Suprapubic skin (tissue), 4 donors: ENCODE results near the gene DUOX1. TPM values are rescaled to one million over a fixed set of nuclear protein-coding genes. Genes with fewer than 3 reads are reported as not detected.

Source experiments
- DNase-seq, 2 donors: peaks; one replicate each; pipeline ENCODE4 v3.0.0-alpha.2; 2019; ENCODE audit warnings: low spot score in 2 of 2
- H3K27ac ChIP-seq: fragments of 200-600 bp; sonication (generic); one replicate; pipeline ENCODE4 v1.5.1; 2019
- H3K27me3 ChIP-seq: fragments of 200-600 bp; sonication (generic); one replicate; pipeline ENCODE4 v1.5.1; 2019
- H3K36me3 ChIP-seq: fragments of 200-600 bp; sonication (generic); one replicate; pipeline ENCODE4 v1.5.1; 2019
- H3K4me1 ChIP-seq: fragments of 200-600 bp; sonication (generic); one replicate; pipeline ENCODE4 v1.5.1; 2019
- H3K4me3 ChIP-seq: fragments of 200-600 bp; sonication (generic); one replicate; pipeline ENCODE4 v1.5.1; 2019; ENCODE audit warnings: mild to moderate bottlenecking
- H3K9me3 ChIP-seq: fragments of 200-600 bp; sonication (generic); one replicate; pipeline ENCODE4 v1.5.1; 2019
- CTCF ChIP-seq, 2 donors: fragments of 200-600 bp in 1 of 2; fragments of 450-650 bp in 1 of 2; sonication (generic) in 1 of 2; IDR thresholded peaks; one replicate each; pipeline ENCODE4 v1.5.1; 2016 to 2019; ENCODE audit warnings: antibody characterized with exemption in 2 of 2, mild to moderate bottlenecking in 1 of 2, moderate library complexity in 1 of 2
- EP300 ChIP-seq: sonication (generic); formaldehyde crosslinking; IDR thresholded peaks from one replicate; pipeline ENCODE4 v1.6.1; 2017; ENCODE audit warnings: antibody characterized with exemption
- POLR2A ChIP-seq, 2 donors: fragments of 450-650 bp; IDR thresholded peaks; one replicate each; pipeline ENCODE4 v1.6.1; 2017; ENCODE audit warnings: antibody characterized with exemption in 2 of 2, mild to moderate bottlenecking in 2 of 2, moderate library complexity in 2 of 2
- POLR2AphosphoS5 ChIP-seq, 3 donors: sonication (generic); formaldehyde crosslinking; IDR thresholded peaks; one replicate each; pipeline ENCODE4 v1.6.1; 2017; ENCODE audit warnings: antibody characterized with exemption in 3 of 3
- WGBS: methylation state at CpG from one replicate; pipeline ENCODE4 v1.1.5; 2018; 5-methylcytosine and 5-hydroxymethylcytosine counted together
- total RNA-seq, 4 donors: library from RNA; depleted of rRNA; stranded (reverse); fragments of >200 nt; gene quantifications; one replicate each; pipeline ENCODE4 v1.1.0, GENCODE V29; 2016

DUOX1 gene
- total RNA-seq, 4 donors from 2014 or later, result 87.2 to 246 (median 165) TPM

DNA sequence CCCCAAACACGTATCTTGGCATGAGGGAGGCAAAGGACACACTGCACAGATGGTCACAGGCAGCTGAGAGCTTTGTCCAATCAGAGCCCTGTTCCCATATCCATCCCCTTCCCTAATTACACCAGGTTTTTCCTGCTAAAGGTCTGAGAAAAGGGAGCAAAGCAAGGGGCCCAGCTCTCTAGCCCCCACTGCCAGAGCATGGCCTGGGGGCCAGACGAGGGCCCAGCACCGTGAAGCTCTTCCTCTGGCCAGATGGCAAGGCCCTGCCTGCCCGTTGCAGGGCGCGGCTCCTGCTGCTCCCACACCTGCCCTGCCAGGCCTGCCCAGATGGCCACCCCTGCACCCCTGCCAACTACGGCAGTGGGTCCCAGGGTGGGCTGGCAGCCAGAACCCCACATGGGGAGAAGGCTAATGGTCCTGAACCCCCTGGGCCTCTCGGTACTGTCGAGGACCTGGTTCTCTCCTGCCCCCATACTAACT lies 54.8 kb downstream of the DUOX1 start:
- Histone ChIP-seq H3K27ac (no peak overlapping the region), H3K4me1 (peaks cover 52% of the 10 kb centered on the region)
- 74% methylated on average over 9 of the region's 9 CpGs for WGBS

DNA sequence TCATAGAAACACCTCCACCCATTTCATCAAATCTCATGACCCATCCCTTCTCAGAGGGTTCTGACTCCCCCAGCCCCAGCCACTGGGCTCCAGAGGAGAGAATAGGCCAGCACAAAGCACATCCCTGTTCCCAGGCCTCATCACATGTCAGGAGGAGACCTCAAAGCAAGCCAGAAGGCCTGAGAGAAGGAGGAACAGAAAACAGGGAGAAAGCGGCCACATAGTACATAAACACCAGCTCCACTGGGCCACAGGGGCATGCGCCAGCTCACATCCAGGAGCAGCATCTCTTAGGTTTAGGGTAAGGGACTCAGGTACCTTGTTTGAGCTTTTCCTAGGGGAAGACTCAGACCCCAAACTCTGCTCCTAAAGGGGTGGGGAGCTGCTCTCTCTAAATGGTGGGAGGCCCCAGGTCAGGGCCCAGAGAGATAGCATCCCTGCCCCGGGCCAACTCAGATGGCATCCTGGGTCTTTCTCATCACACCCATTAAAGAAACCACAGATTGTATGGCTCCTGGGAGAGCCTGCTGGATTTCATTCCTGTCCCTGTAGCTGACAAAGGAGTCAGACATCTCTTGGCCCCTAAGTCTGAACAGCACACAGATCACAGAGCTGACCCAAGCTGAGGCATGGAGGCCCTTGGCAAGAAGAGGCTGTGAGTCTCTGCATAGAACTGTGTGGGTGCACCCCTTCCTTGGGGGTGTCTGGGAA lies 55.4 kb downstream of the DUOX1 start:
- WGBS, result 93% methylated on average over 3 of the region's 3 CpGs
- no peak for TF ChIP-seq CTCF (IDR thresholded peaks at IDR 0.05)
- TF ChIP-seq POLR2AphosphoS5 (IDR thresholded peaks at IDR 0.05), result no peak
- TF ChIP-seq POLR2A (IDR thresholded peaks at IDR 0.05), result no peak
- TF ChIP-seq EP300, result no peak
- Histone ChIP-seq H3K27ac (no peak overlapping the region), H3K27me3 (no peaks in the 10 kb centered on the region), H3K4me1 (peaks cover 48% of the 10 kb centered on the region), H3K4me3 (no peak overlapping the region), H3K9me3 (no peaks in the 10 kb centered on the region), H3K36me3 (no peaks in the 10 kb centered on the region)
- no peak for DNase-seq

More for the DNA sequence above, 54.8 kb downstream of the DUOX1 start:
- no peak for DNase-seq
- H3K27me3 ChIP-seq, result no peaks in the 10 kb centered on the region
- no peaks in the 10 kb centered on the region for H3K9me3 ChIP-seq
- no peaks in the 10 kb centered on the region for H3K36me3 ChIP-seq
- no peak overlapping the region for H3K4me3 ChIP-seq
- TF ChIP-seq EP300 (no peak), CTCF (IDR thresholded peaks at IDR 0.05) (no peak), POLR2A (IDR thresholded peaks at IDR 0.05) (no peak), POLR2AphosphoS5 (IDR thresholded peaks at IDR 0.05) (no peak)

DNA sequence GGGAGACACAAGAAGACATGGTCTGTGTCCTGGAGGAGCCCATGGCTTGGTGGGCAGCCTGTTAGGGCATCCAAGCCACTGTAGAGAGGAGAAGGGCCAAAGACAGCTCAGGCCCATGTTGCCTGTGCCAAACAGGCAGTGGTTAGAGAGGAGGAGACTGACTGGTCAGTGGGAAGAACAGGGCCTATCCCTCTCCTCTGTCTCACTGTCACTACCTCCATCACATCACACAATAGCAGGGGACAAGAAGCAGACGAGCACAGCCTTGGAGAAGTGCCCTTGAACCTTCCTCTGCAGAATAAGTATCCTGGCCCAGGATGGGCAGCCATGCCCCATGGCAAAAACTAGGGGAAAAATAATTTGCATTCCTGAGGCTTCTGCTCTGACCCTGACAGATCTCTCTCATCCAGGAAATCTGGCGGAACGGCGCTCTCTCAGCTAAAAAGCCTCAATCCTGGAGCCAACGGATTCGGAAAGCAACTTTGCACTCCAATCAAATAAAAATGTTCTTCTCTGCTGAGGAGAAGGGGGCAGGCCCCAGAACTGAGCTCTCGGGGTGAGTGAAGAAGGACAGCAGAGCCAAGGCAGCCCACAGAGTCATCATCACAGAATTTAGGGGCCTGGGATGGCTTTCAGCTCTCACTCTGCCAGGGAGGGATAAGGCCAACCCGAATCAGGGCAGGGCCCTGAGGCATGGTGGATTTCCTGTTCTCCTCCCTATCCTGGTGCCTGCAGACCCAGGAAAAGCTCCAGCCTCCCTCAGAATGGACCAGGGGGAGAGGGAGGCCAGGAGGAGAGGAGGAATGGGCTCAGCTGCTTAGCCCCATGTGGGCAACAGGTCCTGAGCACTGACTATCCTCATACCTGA lies 56.3 kb downstream of the DUOX1 start:
- Histone ChIP-seq H3K27ac (peak overlapping the region; percentile 79), H3K4me3 (peak overlapping the region; percentile 75), H3K4me1 (peaks cover 45% of the 10 kb centered on the region), H3K27me3 (no peaks in the 10 kb centered on the region), H3K36me3 (no peaks in the 10 kb centered on the region), H3K9me3 (no peaks in the 10 kb centered on the region)
- DNase-seq, result peak; percentile 62 to 79
- WGBS, result 70% methylated on average over 7 of the region's 8 CpGs
- no peak for TF ChIP-seq POLR2AphosphoS5 (IDR thresholded peaks at IDR 0.05)
- TF ChIP-seq POLR2A (IDR thresholded peaks at IDR 0.05), result no peak
- TF ChIP-seq EP300, result no peak
- TF ChIP-seq CTCF (IDR thresholded peaks at IDR 0.05), result no peak

DNA sequence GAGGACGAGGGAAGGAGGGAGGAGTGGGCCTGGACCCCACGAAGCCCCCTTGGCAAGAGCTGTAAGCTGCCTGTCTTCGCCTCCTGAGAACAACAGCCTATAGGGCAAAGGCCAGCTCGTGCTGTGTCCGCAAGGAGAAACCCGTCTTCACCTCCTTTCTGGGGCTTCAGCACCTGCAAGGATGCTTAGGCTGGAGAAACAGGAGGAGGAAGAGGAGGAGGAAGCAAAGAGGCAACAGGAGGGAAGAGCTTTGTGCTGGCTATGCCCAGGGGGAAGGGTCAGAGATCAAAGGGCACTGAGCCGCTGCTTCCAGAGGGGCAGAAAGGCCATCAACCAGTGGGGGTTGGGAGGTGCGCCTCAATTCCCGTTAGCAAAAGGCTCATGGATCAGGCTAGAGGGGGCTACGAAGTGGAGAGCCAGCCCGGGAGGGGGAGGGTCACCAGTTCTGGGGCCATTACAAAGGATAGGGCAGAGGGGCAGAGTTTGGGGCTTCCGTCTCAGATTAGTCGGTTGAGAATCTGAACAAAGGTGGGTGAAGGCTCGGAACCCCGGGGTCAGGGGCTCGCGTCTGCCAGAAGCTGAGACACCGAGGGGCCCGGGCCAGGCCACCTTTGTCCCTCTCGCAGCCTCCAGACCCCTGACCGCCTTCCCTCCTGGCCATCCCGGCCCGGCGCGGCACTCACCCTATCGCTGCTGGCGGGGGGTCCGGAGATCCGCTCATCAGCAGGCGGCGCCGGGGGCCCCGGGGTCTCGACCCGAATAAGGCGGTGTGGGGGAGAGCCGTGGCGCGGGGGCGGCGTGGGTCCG lies 57.2 kb downstream of the DUOX1 start:
- peak; percentile 64 to 79 for DNase-seq
- Histone ChIP-seq H3K4me3 (peak overlapping the region; percentile 75), H3K27ac (peak overlapping the region; percentile 79), H3K36me3 (no peaks in the 10 kb centered on the region), H3K4me1 (peaks cover 45% of the 10 kb centered on the region), H3K27me3 (no peaks in the 10 kb centered on the region), H3K9me3 (no peaks in the 10 kb centered on the region)
- TF ChIP-seq POLR2A (IDR thresholded peaks at IDR 0.05), result no peak
- no peak for TF ChIP-seq EP300
- TF ChIP-seq CTCF (IDR thresholded peaks at IDR 0.05), result no peak
- 49% methylated on average over 23 of the region's 42 CpGs for WGBS
